GM12801 (cell line): ENCODE results near the gene NR2C2AP.

Source experiments
- TF ChIP-seq, protein P1 (sequence below): IDR thresholded peaks from one replicate; pipeline ENCODE4 v1.5.1; 2011; ENCODE audit warnings: control low read depth; ENCODE audit not compliant: insufficient read length; ENCODE audit errors: extremely low read depth

Gene NR2C2AP

DNA sequence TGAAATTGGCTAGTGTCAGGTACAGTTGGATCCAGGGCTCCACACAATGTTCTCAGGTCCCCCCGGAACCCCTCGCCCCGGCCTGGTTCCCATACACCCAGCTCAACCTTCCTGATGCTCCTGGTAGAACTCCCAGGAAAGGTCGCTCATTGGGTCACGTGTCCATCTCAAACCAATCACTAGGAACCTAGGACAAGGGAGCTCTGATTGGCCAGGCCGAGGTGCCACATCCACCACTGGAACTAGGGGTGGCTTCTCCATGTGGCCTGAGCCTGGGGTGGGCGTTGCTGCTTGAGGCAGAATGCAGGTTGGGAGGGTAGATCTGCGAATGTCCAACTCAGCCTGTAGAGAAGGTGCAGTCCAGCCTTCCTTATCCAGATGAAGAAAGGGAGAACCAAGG is 26.3 kb downstream of the NR2C2AP start:
- TF ChIP-seq, protein P1, sequence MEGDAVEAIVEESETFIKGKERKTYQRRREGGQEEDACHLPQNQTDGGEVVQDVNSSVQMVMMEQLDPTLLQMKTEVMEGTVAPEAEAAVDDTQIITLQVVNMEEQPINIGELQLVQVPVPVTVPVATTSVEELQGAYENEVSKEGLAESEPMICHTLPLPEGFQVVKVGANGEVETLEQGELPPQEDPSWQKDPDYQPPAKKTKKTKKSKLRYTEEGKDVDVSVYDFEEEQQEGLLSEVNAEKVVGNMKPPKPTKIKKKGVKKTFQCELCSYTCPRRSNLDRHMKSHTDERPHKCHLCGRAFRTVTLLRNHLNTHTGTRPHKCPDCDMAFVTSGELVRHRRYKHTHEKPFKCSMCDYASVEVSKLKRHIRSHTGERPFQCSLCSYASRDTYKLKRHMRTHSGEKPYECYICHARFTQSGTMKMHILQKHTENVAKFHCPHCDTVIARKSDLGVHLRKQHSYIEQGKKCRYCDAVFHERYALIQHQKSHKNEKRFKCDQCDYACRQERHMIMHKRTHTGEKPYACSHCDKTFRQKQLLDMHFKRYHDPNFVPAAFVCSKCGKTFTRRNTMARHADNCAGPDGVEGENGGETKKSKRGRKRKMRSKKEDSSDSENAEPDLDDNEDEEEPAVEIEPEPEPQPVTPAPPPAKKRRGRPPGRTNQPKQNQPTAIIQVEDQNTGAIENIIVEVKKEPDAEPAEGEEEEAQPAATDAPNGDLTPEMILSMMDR: no peak

DNA sequence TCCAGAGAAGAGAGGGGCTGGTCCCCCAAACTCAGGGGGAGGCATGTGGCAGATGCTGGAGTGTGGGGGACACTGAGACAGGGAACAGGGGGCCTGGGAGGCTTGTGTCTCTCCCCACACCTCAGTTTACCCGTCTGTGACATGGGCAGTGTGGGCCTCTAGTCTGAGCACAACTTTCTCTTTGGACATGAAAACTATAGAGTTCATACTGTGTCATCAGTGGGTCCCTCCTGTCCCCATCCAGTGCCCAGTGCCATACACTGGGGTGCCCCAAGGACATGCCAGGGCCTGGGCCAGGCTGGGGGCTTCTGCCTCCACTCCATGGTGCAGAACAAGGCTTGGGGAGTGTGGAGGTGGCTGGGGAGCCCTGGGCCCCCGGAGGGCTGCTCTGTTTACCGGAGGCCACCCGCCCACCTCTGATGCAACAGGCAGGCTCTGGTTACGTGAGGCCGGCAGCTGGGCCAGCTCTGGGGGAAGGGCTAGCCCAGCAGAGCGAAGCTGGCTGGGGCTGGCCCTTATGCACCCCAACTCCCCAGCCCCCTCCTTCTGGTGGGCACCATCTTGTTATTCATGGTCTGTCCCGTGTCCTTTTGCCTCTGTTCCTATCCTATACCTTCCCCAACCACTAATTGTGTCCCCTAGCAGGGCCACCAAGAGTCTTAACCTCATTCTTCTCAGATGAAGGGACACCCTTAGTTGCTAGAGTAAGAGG is 31.2 kb downstream of the NR2C2AP start:
- TF ChIP-seq, protein P1: no peak

DNA sequence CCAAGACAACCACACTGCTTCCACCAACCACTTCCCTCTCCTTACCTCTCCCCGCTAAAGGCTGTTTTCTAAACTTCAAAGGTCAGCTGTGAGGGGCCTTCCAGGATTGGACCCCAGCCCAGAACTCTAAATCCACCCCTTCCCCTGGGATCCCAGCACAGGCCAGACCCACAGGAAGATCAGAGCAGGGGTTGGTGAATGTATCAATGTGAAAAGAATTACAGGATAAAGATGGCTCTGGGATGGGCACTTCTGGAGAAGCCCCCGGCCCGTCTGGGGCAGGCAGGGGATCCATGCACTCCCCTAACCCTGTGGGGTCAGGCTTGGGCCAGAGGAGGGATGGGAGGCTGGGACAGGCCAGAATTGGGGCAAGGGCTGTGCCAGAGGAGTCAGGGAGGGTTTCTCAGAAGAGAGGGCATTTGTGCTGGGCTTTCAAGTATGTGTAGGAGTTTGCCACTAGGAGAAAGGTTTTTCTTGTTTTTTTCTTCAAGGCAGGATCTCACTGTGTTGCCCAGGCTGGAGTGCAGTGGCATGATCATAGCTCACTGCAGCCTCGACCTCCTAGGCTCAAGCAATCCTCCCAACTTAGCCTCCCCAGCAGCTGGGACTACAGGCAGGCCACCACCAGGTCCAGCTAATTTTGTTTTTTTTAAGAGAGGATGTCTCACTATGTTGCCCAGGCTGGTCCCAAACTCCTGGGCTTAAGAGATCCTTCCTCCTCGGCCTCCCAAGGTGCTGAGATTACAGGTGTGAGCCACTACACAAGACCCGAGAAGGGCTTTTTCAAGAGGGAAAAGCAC is 32.1 kb downstream of the NR2C2AP start:
- TF ChIP-seq, protein P1: no peak

DNA sequence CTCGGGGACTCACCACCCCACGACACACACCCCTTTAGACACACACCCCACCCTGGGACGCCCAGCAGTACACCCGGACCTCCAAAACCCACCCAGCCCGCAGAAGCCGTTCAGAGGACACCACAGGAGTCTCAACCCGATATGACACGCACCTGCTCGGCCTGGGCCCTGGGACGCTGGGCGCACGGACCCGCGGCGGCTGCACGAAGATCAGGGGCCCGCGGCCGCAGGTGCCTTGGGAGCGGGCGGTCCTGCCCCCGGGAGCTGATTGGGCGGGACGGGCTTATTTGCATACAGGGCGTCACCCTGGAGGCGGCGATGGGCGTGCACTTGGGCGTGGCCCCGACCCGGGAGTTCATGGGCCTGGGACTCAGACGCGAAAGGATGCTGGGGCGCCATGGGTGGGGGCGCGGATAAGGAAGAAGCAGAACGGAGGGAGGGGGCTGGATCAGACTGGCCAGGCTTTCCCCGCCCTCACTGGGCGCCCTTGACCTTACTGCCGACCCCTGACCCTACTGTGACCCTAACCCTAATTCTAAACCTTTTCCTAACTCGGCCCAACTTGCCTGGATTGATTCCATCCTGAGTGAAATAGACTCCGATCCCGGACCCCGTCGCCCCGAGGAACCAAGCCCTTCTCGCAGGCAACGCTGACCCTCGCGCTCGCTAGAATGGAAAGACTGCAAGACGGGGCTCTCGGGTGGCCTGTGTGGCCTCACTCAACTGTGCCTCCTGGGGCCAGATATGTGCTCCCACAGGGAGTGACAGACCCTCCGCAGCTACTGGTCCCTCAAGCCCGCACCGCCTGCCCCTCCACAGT is 33.0 kb downstream of the NR2C2AP start, which contains the start of gene MEF2B:
Gene MEF2B (minus strand): TSS at position 211 of the 820 bp plus-strand sequence. CDS start 19,528 bp downstream, outside the sequence.
- TF ChIP-seq, protein P1: no peak

DNA sequence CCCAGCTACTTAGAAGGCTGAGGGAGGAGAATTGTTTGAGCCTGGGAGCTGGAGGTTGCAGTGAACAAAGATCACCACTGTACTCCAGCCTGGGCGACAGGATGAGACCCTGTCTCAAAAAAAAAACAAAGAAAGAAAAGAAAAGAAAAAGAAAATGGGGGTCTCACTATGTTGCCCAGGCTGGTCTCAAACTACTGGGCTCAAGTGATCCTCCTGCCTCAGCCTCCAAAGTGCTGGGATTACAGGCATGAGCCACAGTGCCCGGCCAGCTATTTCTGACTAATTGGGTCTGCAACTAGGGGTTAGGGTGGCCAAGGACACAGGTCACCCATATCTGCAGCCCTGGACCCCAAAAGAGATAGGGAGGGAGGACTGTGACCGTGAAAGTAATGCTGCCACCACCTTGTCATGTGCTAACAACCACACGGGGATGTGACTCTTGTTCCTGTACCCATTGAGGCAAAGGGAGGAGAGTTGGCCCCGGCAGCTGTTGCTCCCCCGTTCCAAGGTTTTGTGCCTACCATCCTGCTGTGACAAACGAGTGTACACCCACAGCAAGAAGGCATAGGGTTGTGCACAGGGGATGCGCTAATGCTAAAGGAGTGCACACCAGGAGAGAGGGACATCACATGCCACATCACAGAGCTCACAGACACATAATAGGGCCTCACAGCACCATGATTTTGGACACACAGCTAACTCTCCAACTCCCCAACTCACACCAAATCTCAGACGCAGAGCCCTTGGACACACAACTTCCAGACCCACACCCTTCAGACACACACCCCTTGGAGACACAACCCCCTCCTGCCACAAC is 33.8 kb downstream of the NR2C2AP start:
- TF ChIP-seq, protein P1: no peak

DNA sequence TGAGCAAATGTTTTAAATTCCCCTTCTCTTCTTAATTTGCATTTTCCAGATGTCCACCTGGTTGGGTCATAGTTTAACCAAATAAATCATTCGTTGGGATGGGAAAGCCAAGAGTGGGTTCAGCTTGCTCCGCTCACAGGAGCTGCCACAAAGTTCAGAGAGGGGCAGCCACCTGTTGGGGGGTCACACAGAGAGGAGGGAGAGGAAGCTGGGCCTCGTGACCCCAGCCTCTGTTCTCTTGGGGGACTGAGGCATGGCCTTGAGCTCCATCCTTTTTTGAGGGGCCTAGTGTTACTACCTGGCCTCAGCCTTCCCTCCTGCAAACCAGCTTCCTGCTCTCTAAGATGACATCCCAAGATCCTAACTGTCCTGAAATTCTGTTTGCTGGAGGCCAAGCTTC is 35.6 kb downstream of the NR2C2AP start:
- TF ChIP-seq, protein P1: no peak
